Measurements from ENCODE around the gene FGFR4.

Gene FGFR4

DNA sequence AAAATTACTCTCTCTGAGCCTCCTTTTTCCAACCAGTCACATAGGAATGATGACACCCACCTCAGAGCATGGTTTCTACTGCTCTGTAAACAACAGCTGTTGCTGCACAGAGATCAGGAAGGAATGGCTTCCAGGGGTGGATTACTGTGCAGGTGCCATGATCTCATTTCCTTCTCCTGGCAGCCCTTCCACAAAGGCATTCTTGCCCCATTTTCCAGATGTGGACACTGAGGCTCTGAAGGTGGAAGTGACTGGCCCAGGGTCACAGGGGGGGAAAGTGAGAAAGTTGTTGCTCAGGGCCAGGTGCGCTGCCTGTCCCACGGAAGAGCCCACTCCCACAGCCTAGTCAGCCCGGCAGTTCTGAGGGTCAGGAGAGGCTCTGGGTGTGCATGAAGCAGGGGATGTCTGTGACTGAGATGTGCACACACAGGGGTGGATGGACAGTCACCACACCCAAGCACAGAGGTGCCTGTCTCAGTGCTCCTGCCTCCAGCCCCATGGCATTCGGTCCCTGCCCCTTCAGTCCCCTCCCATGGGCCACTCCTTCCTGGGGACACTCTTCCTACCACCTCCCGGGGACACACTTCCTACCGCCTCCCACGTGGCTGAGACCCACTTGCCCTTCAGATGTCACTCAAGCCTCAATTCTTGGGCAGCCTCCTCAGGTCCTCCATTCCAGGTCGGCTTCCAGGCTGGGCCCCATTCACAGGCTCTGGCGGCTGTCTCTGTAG is 17.0 kb downstream of the FGFR4 start:
- DNase-seq: no peak

GRCh38 chr5:177105691-177106476 is 19.2 kb downstream of the FGFR4 start:
- no peak for DNase-seq

DNA sequence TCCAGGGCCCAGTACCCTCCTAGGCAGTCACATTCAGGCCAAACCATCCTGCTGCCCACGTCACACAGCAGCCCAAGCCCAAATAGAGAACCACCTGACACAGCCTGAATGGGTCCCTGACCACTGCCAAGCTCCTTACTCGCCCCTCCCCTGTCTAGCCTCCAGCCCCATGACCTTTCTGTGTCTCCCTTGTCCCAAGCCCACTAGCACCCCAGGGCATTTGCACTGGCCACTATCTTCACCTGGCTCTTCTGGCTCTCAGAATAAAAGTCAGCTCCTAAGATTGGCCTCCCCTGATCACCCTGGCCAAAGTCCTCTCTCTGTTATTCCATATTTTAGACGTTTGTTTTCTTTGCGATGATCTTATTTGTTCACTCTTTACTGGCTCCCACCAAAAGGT is 20.4 kb downstream of the FGFR4 start:
- no peak for DNase-seq

DNA sequence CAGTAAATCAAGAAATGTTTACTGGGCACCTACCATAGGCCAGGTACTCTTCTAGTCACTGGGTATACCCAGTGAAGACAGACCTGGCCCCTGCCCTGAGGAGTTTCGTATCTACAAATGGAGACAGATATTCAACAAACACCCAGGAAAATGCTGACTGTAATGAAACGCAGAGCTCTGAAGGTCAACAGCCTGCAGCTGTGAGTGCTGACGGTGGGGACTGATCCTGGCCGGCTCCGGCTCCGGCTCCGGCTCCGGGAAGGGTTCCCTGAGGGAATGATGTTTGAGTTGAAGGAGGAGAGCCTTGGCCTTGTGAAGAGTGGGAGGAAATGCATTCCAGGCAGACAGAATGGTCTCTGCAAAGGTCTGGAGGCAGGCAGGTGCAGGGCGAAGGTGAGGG is 23.1 kb downstream of the FGFR4 start:
- no peak for DNase-seq

DNA sequence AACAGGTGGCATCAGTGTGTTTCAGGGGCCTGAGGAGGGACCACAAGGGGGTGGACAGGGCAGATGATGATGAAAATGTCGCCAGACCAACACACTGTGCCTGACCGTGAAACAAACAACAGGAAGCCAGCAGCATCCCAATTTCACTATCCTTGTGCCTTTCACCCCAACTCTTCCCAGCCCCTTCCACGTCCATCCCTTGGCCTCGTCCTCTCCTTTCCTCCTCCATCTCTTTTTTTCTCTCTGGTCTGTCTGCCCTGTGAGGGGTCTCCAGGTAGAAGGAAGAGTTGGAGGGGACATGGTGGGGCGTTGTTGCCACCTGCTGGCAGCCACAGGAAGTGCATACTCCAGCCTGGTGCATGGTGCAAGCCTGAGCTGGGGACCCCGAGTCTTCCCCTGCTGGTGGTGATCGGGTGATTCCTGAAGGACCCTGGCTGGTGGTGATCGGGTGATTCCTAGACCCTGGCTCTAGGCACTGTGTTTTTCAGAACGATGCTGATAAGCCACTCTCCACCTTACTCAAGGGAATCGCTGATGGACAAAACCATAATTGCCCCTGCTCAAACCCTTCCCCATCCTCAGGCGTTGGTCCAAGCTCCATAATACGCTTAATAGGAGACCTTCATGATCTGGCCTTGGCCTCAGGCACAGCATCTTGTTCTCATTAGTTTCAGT is 25.1 kb downstream of the FGFR4 start:
- DNase-seq: peak; percentile 67

- DNase-seq: no peak
Observed at GRCh38 chr5:177112589-177113220, 26.0 kb downstream of the FGFR4 start.

DNA sequence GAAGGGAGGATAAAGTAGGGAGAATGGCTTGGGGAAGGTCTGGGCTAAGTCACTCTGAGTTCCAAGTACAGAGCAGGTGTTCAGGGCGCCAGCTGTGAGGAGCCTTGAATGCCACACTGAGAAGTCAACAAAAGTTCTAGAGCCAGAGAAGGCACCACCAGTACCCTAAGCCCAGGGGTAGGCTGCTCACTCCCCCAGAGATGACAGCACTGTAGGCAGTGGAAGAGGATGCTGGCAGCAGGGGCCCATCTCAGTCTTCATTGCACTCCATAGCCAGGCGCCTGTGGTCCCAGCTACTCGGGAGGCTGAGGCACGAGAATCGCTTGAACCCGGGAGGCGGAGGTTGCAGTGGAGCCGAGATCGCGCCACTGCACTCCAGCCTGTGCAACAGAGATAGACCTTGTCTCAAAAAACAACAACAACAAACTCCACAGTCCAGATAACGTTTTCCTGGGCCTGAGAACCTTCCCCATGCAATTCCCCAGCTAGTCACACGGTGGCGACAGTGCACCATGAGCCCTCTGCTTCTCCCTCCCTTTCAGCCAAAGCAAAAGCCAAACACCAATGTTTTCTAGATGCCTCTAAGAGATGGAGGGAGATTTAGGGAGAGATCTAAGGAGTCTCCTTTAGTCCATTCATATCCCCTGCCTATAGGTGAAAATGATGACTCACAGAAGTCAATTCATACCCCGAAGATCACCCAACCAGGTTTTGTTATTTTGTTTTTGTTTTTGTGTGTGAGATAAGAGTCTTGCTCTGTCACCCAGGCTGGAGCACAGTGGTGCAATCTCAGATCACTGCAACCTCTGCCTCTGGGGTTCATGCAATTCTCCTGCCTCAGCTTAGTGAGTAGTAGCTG is 27.1 kb downstream of the FGFR4 start:
- DNase-seq: peak; percentile 80

DNA sequence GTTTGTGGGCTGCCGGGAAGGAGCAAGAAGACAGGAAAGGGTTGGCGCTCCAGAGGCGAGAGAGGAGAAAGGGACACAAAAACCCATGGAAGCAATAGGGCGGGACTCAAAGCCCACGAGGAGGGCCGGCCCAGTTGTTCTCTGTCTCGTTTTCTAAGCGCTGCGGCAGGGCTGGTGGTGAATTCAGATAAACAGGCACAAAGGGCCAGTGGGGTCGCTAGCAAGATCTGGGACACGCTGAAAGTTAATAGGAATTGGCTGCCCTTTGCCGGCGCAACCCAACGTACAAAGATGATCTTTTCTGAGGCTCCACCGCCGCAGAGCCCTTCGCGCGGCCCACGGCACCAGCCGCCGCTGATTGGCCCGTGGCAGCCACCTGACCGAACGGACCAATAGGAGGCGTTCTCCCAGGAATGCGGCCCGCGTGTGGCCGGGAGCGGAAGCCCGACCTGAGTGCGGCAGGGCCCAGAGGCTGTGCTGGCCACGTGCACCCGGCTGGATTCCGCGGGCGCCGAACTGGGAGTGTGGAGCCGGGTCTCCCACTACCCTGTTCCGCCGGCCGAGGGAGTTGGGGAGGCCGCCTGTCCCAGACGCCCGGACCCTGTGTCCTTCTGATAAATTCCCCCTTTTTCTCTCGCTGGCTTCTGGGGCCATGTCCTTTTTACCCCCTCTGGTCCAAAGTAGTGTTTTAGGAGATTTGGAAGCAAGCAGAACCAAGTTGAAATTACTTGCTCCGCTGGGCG is 30.1 kb downstream of the FGFR4 start:
- DNase-seq: peak; percentile 85

- DNase-seq: no peak
Observed at GRCh38 chr5:177117441-177118045, 30.8 kb downstream of the FGFR4 start.

GRCh38 chr5:177122566-177122965 is 35.9 kb downstream of the FGFR4 start:
- no peak for DNase-seq

DNA sequence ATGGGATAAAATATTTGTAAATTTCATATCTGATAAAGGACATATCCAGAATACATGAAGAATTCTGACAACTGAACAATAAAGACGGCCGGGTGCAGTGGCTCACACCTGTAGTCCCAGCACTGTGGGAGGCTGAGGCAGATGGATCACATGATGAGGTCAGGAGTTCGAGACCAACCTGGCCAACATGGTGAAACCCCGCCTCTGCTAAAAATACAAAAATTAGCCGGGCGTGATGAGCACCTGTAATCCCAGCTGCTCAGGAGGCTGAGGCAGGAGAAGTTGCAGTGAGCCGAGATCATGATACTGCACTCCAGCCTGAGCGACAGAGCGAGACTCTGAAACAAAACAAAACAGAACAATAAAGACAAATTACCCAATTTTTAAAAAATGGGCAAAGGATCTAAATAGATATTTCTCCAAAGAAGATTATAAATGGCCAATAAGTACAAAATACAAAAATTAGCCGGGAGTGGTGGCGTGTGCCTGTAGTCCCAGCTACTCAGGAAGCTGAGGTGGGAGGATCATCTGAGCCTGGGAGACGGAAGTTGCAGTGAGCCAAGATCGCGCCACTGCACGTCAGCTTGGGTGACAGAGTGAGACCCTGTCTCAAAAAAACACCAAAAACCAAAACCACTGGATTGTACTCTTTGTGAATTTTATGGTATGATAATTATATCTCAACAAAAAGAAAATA is 37.2 kb downstream of the FGFR4 start:
- no peak for DNase-seq

DNA sequence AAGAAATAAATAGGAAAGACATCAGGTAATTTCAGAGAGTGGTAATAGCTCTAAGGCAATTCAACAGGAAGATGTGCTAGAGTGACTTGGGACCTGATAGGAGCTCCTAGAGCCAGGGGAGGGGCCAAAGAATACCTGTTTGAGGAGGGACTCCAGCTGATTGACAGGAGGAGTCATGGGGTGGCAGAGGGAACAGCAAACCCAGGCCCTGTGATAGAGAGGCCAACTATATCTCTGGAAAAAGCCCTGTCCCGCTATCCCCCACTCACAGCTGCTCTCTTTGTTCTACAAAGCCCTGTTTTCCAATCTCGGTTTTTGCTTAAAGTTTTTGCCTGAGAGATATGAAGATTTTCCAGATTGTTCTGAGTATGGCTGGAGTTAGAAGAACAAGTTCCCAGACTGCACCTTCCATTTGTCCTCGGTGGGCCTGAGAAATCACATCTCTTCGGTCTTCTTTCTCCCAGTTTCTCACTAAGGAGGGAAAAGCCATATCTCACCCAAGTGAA is 37.8 kb downstream of the FGFR4 start:
- DNase-seq: no peak

DNA sequence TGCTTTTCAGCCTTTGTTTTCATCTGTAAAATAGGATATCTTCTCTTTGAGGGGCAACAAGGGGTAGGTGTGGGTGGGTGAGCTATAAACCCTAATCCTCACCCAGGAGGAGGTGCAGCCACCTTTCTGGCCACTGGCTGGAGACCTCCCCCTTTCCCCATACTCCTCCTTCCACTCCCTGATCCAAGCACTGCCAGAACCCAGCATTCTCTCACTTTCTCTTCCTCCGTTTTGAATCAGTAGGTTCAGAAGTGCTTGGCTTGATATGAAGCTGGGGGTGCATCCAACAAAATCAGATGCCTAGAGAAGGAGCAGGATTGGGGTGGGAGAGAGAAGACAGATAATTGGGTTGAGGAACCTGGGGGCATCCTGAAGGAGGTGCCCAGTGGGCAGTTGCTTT is 40.1 kb downstream of the FGFR4 start:
- no peak for DNase-seq

- DNase-seq: no peak
Observed at GRCh38 chr5:177128551-177128981, 41.9 kb downstream of the FGFR4 start.

DNA sequence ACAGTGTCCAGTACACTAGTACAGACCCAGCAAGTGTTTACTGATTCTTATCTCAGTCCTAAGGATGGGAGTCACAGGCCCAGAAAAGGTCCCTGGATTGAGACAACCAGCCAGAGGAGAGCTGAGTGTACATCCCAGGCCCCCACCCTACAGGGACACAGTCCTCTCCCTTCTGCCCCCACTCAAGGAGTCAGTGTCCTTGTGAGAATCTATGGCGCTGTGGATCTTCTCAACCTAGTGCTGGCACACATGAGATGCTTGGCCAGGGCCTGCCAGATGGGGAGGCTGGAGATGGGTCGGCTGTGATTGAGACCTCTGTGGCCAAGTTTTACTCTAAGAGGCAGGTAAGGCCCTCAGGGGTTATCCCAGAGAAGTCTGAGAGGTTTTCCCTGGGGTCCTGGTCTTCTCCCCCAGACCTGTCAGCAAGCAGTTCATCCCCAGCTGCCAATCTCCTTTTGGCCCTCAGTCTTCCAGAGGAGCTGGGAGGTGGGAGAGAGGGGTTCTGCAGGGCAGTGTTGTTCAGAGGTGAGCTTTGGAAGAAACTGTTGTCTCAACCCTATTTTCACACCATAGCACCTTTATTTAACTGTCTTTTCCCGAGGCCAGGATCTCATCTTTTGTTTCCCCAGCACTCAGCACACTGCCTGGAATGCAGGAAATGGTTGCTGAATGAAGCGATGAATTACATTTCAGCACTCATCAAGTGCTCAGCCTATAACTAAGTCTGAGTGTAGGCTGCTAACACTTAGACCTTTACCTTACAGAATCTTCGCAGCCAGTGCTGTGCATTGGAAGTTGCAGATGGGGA is 43.7 kb downstream of the FGFR4 start:
- DNase-seq: no peak

- DNase-seq: no peak
Observed at GRCh38 chr5:177131019-177131320, 44.3 kb downstream of the FGFR4 start.

- DNase-seq: no peak
Observed at GRCh38 chr5:177131352-177132135, 44.8 kb downstream of the FGFR4 start.
